ENCODE data around the gene RASL10B. TPM values are rescaled to one million over a fixed set of nuclear protein-coding genes. Genes with fewer than 3 reads are reported as not detected.

RASL10B gene
- total RNA-seq, 1 donor from 2014 or later = 5.4 TPM

GRCh38 chr17:35716173-35716572, 15.3 kb upstream of the RASL10B start:
- DNase-seq (ENCODE audit: low spot score) (no peak), ATAC-seq (peak; percentile 21)
- intact Hi-C loops (cut with DNase I) = no loop called here

DNA sequence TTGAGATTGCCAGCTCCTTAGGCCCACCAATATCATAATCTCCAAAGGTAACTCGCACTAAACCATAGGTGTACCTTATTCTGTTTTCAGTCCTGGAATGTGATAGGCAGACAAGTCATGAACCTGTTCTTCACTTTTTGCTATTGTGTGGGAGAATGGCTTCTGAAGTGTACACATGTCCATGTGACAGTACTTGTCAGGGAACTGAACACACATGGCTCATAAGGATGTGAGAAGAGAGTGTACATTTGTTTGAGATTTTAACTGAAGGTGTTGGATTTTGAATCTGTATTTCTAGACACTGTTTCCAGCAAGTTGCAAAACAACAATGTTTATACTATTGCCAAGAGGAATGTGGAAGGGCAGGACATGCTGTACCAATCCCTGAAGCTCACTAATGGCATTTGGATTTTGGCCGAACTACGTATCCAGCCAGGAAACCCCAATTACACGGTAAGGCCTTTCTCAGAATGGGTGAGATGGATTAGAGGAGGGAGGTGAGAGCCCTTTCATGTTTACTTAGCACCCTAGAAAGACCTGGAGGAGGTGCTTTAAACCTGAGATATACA, 14.5 kb upstream of the RASL10B start:
- intact Hi-C loops (cut with DNase I) = no loop called here
- no peak for DNase-seq (ENCODE audit: low spot score)
- peak; percentile 83 for ATAC-seq

GRCh38 chr17:35717475-35717874, 14.0 kb upstream of the RASL10B start:
- intact Hi-C loops (cut with DNase I) = no loop called here
- DNase-seq (ENCODE audit: low spot score) (no peak), ATAC-seq (peak; percentile 9)

GRCh38 chr17:35723735-35724134, 7.7 kb upstream of the RASL10B start:
- DNase-seq (ENCODE audit: low spot score) = no peak
- no peak for ATAC-seq
- intact Hi-C loops (cut with DNase I) = no loop called here

DNA sequence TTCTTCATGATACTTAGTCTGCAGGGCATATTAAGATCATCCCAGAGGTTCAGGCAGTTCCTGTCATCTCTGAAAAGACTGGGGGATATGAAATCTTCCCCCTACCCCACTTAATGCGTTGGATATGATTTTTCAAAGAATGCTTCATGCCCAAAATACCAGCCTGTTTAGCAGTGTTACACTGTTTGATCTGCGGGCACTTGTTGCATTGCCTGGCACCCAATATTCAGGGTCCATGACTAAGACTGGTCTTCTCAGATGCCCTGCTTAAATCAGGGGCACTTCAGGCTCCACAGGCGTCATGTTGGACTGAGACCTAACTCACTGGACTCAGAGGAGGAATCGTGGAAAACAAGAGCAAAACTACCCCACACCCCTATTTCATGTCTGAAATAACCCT, 6.4 kb upstream of the RASL10B start:
- ATAC-seq (no peak), DNase-seq (ENCODE audit: low spot score) (no peak)
- intact Hi-C loops (cut with DNase I) = no loop called here

- ATAC-seq = no peak
- intact Hi-C loops (cut with DNase I) = no loop called here
- DNase-seq (ENCODE audit: low spot score) = no peak
Measured at GRCh38 chr17:35725802-35726126, 5.7 kb upstream of the RASL10B start.

GRCh38 chr17:35726127-35726952, 5.1 kb upstream of the RASL10B start:
- intact Hi-C loops (cut with DNase I) = no loop called here
- peak; percentile 81 for DNase-seq (ENCODE audit: low spot score)
- peak; percentile 65 for ATAC-seq

GRCh38 chr17:35726953-35727460, 4.4 kb upstream of the RASL10B start:
- ATAC-seq (peak; percentile 5), DNase-seq (ENCODE audit: low spot score) (no peak)
- intact Hi-C loops (cut with DNase I) = no loop called here

DNA sequence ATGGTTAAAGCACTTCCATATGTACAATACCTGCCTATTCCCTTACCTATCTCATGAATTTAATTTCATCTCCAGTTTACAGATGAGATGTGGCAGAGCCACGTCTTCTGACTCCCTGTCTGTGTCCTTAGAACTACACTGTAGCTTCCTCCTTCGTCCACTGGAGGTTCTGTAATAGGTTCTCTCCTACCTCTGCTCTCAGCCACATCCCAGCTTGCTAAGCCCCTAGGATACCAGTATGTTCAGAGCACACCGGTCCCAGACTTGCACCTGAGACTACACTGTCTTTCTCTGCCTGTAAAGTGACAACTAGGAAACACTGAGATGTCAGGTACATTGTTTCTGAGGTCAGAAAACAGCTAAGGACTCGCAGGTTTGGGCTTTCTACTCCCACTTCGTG, 3.8 kb upstream of the RASL10B start:
- ATAC-seq = no peak
- no peak for DNase-seq (ENCODE audit: low spot score)
- intact Hi-C loops (cut with DNase I) = no loop called here

- intact Hi-C loops (cut with DNase I) = no loop called here
- ATAC-seq (no peak), DNase-seq (ENCODE audit: low spot score) (no peak)
Measured at GRCh38 chr17:35728551-35728950, 2.9 kb upstream of the RASL10B start.

DNA sequence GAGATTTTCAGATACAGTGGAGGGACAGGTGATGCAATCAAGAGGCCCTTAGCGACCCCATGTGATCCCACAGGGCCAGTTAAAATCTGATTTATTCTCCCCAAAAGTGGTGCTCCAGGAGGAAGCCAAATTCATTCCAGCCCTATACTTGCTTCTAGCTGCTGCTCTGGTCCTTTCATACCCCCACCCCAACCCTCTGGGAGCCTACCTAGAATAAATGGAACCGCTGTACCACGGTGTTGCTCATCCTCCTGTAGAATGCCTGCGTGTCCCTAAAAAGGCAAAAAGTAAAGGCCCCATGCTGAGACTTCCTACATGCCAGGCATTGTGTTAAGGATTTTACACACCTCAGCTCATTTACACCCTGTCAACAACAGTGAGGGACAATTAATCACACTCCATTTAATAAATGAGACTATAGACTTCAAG, 2.0 kb upstream of the RASL10B start:
- ATAC-seq = no peak
- no peak for DNase-seq (ENCODE audit: low spot score)
- intact Hi-C loops (cut with DNase I) = no loop called here

- ATAC-seq (no peak), DNase-seq (ENCODE audit: low spot score) (no peak)
- intact Hi-C loops (cut with DNase I) = no loop called here
Measured at GRCh38 chr17:35730400-35731005, 936 bp upstream of the RASL10B start.

- DNase-seq (ENCODE audit: low spot score) (no peak), ATAC-seq (peak; percentile 39)
- intact Hi-C loops (cut with DNase I) = no loop called here
Measured at GRCh38 chr17:35731917-35732805, 722 bp downstream of the RASL10B start.

DNA sequence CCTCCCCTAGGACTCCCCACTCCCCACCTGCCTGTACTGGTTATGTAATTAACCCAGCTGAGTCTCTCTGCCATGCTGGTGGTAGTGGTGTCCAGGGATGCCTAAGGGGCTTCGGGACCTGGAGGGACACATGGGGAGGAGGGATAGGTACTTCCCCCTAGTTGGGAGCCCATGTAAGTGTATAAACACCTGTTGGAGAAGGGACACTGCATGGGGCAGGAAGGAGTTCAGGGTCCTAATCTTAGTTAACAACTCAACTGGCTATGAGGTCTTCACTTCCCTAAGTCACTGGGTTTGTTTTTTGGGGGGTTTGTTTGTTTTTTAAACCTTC, 1.3 kb downstream of the RASL10B start:
- DNase-seq (ENCODE audit: low spot score) (no peak), ATAC-seq (no peak)
- intact Hi-C loops (cut with DNase I) = no loop called here

GRCh38 chr17:35733366-35733765, 1.9 kb downstream of the RASL10B start:
- intact Hi-C loops (cut with DNase I) = no loop called here
- ATAC-seq = no peak
- DNase-seq (ENCODE audit: low spot score) = no peak

DNA sequence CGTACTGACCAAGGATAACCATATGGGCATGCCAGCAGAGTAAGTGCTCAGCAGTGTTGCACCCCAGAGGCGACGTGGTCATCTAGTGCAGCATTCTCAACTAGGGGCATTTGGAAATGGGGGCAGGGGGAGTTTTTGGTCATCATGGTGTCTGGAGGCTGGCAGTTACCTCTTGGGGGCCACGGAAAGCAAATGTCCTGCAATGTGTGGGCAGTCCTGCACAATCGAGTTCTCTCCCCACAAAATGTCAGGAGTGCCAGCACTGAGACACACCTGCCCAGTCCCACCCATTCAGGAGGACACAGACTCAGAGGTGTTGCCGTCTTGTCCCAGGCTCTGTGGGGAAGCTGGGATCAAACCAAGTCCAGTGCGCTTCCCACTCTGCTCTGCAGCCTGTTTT, 3.0 kb downstream of the RASL10B start:
- intact Hi-C loops (cut with DNase I) = no loop called here
- ATAC-seq (no peak), DNase-seq (ENCODE audit: low spot score) (no peak)

DNA sequence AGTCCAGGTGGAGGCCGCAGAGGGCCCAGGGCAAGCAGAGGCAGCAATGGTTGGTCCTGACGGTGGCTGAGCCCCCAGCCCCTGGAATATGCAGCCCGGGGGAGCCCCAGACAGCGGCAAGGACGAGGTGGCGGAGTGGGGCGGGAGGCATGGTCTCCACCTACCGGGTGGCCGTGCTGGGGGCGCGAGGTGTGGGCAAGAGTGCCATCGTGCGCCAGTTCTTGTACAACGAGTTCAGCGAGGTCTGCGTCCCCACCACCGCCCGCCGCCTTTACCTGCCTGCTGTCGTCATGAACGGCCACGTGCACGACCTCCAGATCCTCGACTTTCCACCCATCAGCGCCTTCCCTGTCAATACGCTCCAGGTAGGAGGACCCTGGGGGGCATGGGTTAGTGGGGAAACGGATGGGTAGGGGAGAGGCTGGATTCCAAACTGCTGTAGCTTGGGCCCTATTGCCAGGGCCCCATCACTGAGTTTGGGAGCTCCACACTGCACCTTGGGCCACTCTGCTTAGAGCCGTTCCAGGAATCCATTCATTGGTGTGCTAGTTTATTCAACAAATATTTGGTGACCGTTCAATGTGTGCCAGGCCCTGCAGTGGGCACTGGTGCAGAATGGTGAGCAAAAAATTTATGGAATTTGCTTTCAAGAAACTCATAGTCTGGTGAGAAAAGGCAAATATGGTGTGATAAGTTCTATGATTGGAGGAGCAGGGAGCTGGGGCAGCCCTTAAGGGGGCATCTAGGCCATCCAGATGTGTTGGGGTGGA, 3.8 kb downstream of the RASL10B start:
- no peak for ATAC-seq
- intact Hi-C loops (cut with DNase I) = no loop called here
- no peak for DNase-seq (ENCODE audit: low spot score)

GRCh38 chr17:35736236-35736635, 4.8 kb downstream of the RASL10B start:
- no peak for ATAC-seq
- DNase-seq (ENCODE audit: low spot score) = no peak
- intact Hi-C loops (cut with DNase I) = no loop called here
